ENCODE results near the gene FAM110D. TPM values are rescaled to one million over a fixed set of nuclear protein-coding genes. Genes with fewer than 3 reads are reported as not detected.
A peak's percentile ranks its signal among the peaks of the same experiment; 100 is the strongest.

FAM110D gene
- total and polyA plus RNA-seq, 5 donors from 2014 or later = not detected

GRCh38 chr1:26138974-26139558, 19.8 kb upstream of the FAM110D start:
- ATAC-seq (ENCODE audit: low read depth in 2 of 2) (peak; percentile 47 to 58), DNase-seq (peak in 1 of 3 donors; percentile 61)
- H3K27me3 ChIP-seq (ENCODE audit: control insufficient read depth, insufficient read depth, low read length) = no peaks in the 10 kb centered on the region
- no peaks in the 10 kb centered on the region for H3K9me3 ChIP-seq (ENCODE audit: control insufficient read depth in 2 of 2, low read length in 2 of 2)
- no peak overlapping the region for H3K27ac Mint-ChIP-seq
- peak overlapping the region; percentile 26 for H3K4me3 ChIP-seq (ENCODE audit: low read depth, low read length)
- H3K36me3 Mint-ChIP-seq = no peaks in the 10 kb centered on the region
- H3K4me1 ChIP-seq (ENCODE audit: control insufficient read depth, insufficient read depth, low read length, poor library complexity, severe bottlenecking) = peaks cover 9% of the 10 kb centered on the region
- peaks cover 7% of the 10 kb centered on the region for H3K27me3 Mint-ChIP-seq
- peaks cover 0 to 3% (median 0%) of the 10 kb centered on the region in 7 donors for H3K9me3 Mint-ChIP-seq
- H3K4me1 Mint-ChIP-seq = peaks cover 0 to 25% (median 8%) of the 10 kb centered on the region in 4 donors
- H3K4me3 Mint-ChIP-seq = peak overlapping the region in 1 of 4 donors; percentile 3
- no peak overlapping the region for H3K27ac ChIP-seq (ENCODE audit: insufficient read depth, low read length, poor library complexity, severe bottlenecking)
- H3K36me3 ChIP-seq (ENCODE audit: control insufficient read depth, insufficient read depth, low read length) = no peaks in the 10 kb centered on the region

- H3K9me3 Mint-ChIP-seq = no peaks in the 10 kb centered on the region
- no peaks in the 10 kb centered on the region for H3K36me3 Mint-ChIP-seq
- peaks cover 14% of the 10 kb centered on the region for H3K4me1 ChIP-seq (ENCODE audit: control insufficient read depth, insufficient read depth, low read length, poor library complexity, severe bottlenecking)
- H3K27ac Mint-ChIP-seq = no peak overlapping the region
- DNase-seq (no peak), ATAC-seq (ENCODE audit: low read depth in 2 of 2) (no peak)
- H3K9me3 ChIP-seq (ENCODE audit: control insufficient read depth in 2 of 2, low read length in 2 of 2) = no peaks in the 10 kb centered on the region
- H3K36me3 ChIP-seq (ENCODE audit: control insufficient read depth, insufficient read depth, low read length) = no peaks in the 10 kb centered on the region
- H3K27me3 ChIP-seq (ENCODE audit: control insufficient read depth, insufficient read depth, low read length) = no peaks in the 10 kb centered on the region
- H3K4me1 Mint-ChIP-seq = peaks cover 0 to 26% (median 15%) of the 10 kb centered on the region in 4 donors
- no peak overlapping the region for H3K4me3 ChIP-seq (ENCODE audit: low read depth, low read length)
- no peak overlapping the region for H3K4me3 Mint-ChIP-seq
- peaks cover 21% of the 10 kb centered on the region for H3K27me3 Mint-ChIP-seq
- no peak overlapping the region for H3K27ac ChIP-seq (ENCODE audit: insufficient read depth, low read length, poor library complexity, severe bottlenecking)
Observed at GRCh38 chr1:26142159-26142558, 16.7 kb upstream of the FAM110D start.

GRCh38 chr1:26145041-26145959, 13.6 kb upstream of the FAM110D start:
- H3K36me3 ChIP-seq (ENCODE audit: control insufficient read depth, insufficient read depth, low read length) = no peaks in the 10 kb centered on the region
- Mint-ChIP-seq H3K9me3 (peaks cover 0 to 2% (median 0%) of the 10 kb centered on the region in 7 donors), H3K4me1 (peaks cover 0 to 12% (median 6%) of the 10 kb centered on the region in 4 donors), H3K4me3 (no peak overlapping the region), H3K27ac (no peak overlapping the region), H3K27me3 (peaks cover 32% of the 10 kb centered on the region), H3K36me3 (no peaks in the 10 kb centered on the region)
- H3K9me3 ChIP-seq (ENCODE audit: control insufficient read depth in 2 of 2, low read length in 2 of 2) = no peaks in the 10 kb centered on the region
- H3K27me3 ChIP-seq (ENCODE audit: control insufficient read depth, insufficient read depth, low read length) = no peaks in the 10 kb centered on the region
- no peak overlapping the region for H3K27ac ChIP-seq (ENCODE audit: insufficient read depth, low read length, poor library complexity, severe bottlenecking)
- ATAC-seq (ENCODE audit: low read depth in 2 of 2) (peak; percentile 70 to 78), DNase-seq (peak; percentile 68 to 81 (median 74))
- no peak overlapping the region for H3K4me3 ChIP-seq (ENCODE audit: low read depth, low read length)
- peaks cover 5% of the 10 kb centered on the region for H3K4me1 ChIP-seq (ENCODE audit: control insufficient read depth, insufficient read depth, low read length, poor library complexity, severe bottlenecking)

GRCh38 chr1:26145960-26146294, 13.0 kb upstream of the FAM110D start:
- ATAC-seq (ENCODE audit: low read depth in 2 of 2) (no peak), DNase-seq (no peak)
- no peak overlapping the region for H3K27ac Mint-ChIP-seq
- no peaks in the 10 kb centered on the region for H3K36me3 Mint-ChIP-seq
- Histone ChIP-seq H3K27ac (ENCODE audit: insufficient read depth, low read length, poor library complexity, severe bottlenecking) (no peak overlapping the region), H3K9me3 (ENCODE audit: control insufficient read depth in 2 of 2, low read length in 2 of 2) (no peaks in the 10 kb centered on the region), H3K4me3 (ENCODE audit: low read depth, low read length) (no peak overlapping the region), H3K27me3 (ENCODE audit: control insufficient read depth, insufficient read depth, low read length) (no peaks in the 10 kb centered on the region), H3K4me1 (ENCODE audit: control insufficient read depth, insufficient read depth, low read length, poor library complexity, severe bottlenecking) (peaks cover 5% of the 10 kb centered on the region), H3K36me3 (ENCODE audit: control insufficient read depth, insufficient read depth, low read length) (no peaks in the 10 kb centered on the region)
- H3K4me3 Mint-ChIP-seq = no peak overlapping the region
- H3K9me3 Mint-ChIP-seq = peaks cover 0 to 2% (median 0%) of the 10 kb centered on the region in 7 donors
- peaks cover 32% of the 10 kb centered on the region for H3K27me3 Mint-ChIP-seq
- H3K4me1 Mint-ChIP-seq = peaks cover 0 to 12% (median 6%) of the 10 kb centered on the region in 4 donors

- H3K9me3 Mint-ChIP-seq = peaks cover 0 to 2% (median 0%) of the 10 kb centered on the region in 7 donors
- Histone ChIP-seq H3K9me3 (ENCODE audit: control insufficient read depth in 2 of 2, low read length in 2 of 2) (no peaks in the 10 kb centered on the region), H3K27me3 (ENCODE audit: control insufficient read depth, insufficient read depth, low read length) (peaks cover 5% of the 10 kb centered on the region), H3K36me3 (ENCODE audit: control insufficient read depth, insufficient read depth, low read length) (no peaks in the 10 kb centered on the region), H3K27ac (ENCODE audit: insufficient read depth, low read length, poor library complexity, severe bottlenecking) (no peak overlapping the region), H3K4me1 (ENCODE audit: control insufficient read depth, insufficient read depth, low read length, poor library complexity, severe bottlenecking) (peaks cover 5% of the 10 kb centered on the region), H3K4me3 (ENCODE audit: low read depth, low read length) (no peak overlapping the region)
- H3K4me3 Mint-ChIP-seq = peak overlapping the region in 1 of 4 donors; percentile 4
- peaks cover 0 to 7% (median 5%) of the 10 kb centered on the region in 4 donors for H3K4me1 Mint-ChIP-seq
- H3K27me3 Mint-ChIP-seq = peaks cover 47% of the 10 kb centered on the region
- H3K36me3 Mint-ChIP-seq = no peaks in the 10 kb centered on the region
- H3K27ac Mint-ChIP-seq = no peak overlapping the region
- no peak for DNase-seq
- no peak for ATAC-seq (ENCODE audit: low read depth in 2 of 2)
Observed at GRCh38 chr1:26148887-26149286, 10.0 kb upstream of the FAM110D start.

GRCh38 chr1:26153966-26154532, 4.8 kb upstream of the FAM110D start:
- DNase-seq = no peak
- H3K27ac Mint-ChIP-seq = no peak overlapping the region
- H3K9me3 Mint-ChIP-seq = peaks cover 0 to 2% (median 0%) of the 10 kb centered on the region in 7 donors

GRCh38 chr1:26154750-26155149, 4.1 kb upstream of the FAM110D start:
- H3K36me3 ChIP-seq (ENCODE audit: control insufficient read depth, insufficient read depth, low read length) = no peaks in the 10 kb centered on the region
- Mint-ChIP-seq H3K27ac (no peak overlapping the region), H3K4me3 (no peak overlapping the region), H3K4me1 (no peaks in the 10 kb centered on the region), H3K9me3 (peaks cover 0 to 2% (median 0%) of the 10 kb centered on the region in 7 donors), H3K27me3 (peaks cover 68% of the 10 kb centered on the region), H3K36me3 (no peaks in the 10 kb centered on the region)
- H3K9me3 ChIP-seq (ENCODE audit: control insufficient read depth in 2 of 2, low read length in 2 of 2) = no peaks in the 10 kb centered on the region
- H3K4me1 ChIP-seq (ENCODE audit: control insufficient read depth, insufficient read depth, low read length, poor library complexity, severe bottlenecking) = peaks cover 5% of the 10 kb centered on the region
- no peak overlapping the region for H3K4me3 ChIP-seq (ENCODE audit: low read depth, low read length)
- DNase-seq (no peak), ATAC-seq (ENCODE audit: low read depth in 2 of 2) (no peak)
- no peak overlapping the region for H3K27ac ChIP-seq (ENCODE audit: insufficient read depth, low read length, poor library complexity, severe bottlenecking)
- H3K27me3 ChIP-seq (ENCODE audit: control insufficient read depth, insufficient read depth, low read length) = peaks cover 8% of the 10 kb centered on the region

More at GRCh38 chr1:26153966-26154532, 4.8 kb upstream of the FAM110D start:
- peaks cover 5% of the 10 kb centered on the region for H3K4me1 ChIP-seq (ENCODE audit: control insufficient read depth, insufficient read depth, low read length, poor library complexity, severe bottlenecking)
- H3K27me3 ChIP-seq (ENCODE audit: control insufficient read depth, insufficient read depth, low read length) = peaks cover 8% of the 10 kb centered on the region
- H3K4me3 ChIP-seq (ENCODE audit: low read depth, low read length) = no peak overlapping the region
- H3K4me3 Mint-ChIP-seq = no peak overlapping the region
- ATAC-seq (ENCODE audit: low read depth in 2 of 2) = no peak
- H3K27me3 Mint-ChIP-seq = peaks cover 66% of the 10 kb centered on the region
- no peaks in the 10 kb centered on the region for H3K4me1 Mint-ChIP-seq
- H3K36me3 Mint-ChIP-seq = no peaks in the 10 kb centered on the region
- H3K27ac ChIP-seq (ENCODE audit: insufficient read depth, low read length, poor library complexity, severe bottlenecking) = no peak overlapping the region
- H3K36me3 ChIP-seq (ENCODE audit: control insufficient read depth, insufficient read depth, low read length) = no peaks in the 10 kb centered on the region
- H3K9me3 ChIP-seq (ENCODE audit: control insufficient read depth in 2 of 2, low read length in 2 of 2) = no peaks in the 10 kb centered on the region
